ENCODE measurements around the gene SYCN. TPM values are rescaled to one million over a fixed set of nuclear protein-coding genes. Genes with fewer than 3 reads are reported as not detected.
"Not testable (repeated sequence)": the region's sequence is repeated elsewhere in the genome, so short reads cannot be mapped to it uniquely, and the experiment has no call there.

The SYCN gene
- polyA plus RNA-seq, 3 donors: not detected

DNA sequence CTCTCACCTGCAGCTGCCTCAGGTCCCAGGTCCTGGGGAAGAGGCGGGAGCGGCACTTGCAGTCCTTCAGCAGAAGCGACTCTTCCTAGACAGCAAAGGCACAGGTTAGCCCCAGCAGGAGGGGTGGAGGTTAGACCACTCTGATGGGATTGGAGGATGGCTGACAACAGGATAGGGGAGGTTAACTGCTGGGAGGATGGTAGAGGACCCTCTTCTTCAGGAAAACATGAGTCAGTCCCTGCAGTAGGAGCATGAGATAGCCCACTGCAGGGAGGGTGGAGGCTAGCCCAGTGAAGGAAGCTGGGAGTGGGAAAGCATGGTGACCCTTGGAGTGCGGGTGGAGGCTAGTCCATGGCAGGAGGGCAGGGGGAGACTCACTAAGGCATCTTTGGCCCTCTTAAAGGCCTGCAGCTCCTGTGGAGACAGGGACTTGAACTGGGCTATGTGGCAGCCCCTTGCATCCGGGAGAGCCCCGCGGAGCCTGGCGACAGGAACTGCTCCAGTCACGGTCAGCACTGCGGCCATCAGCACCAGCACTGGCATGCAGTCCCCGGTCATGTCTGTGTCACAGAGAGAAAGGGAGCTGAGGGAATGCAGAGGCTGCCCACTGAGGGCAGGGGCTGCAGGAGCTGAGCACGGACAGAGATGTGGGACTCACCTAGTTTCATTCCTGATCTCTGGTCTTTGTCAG is 40.5 kb upstream of the SYCN start, which contains the start of gene IFNL3:
Gene IFNL3 (minus strand): TSS at position 597 of the 691 bp plus-strand sequence. CDS start 39 bp downstream, at position 558.
- peaks cover 2 to 24% of the 10 kb centered on the region in 2 donors for H3K27me3 ChIP-seq (ENCODE audit: control insufficient read depth in 2 of 2, insufficient read depth in 2 of 2, low read length in 2 of 2)

GRCh38 chr19:39243741-39244140 is 39.7 kb upstream of the SYCN start:
- H3K9ac ChIP-seq (ENCODE audit: insufficient read depth, low read length, poor library complexity, severe bottlenecking); DNase-seq; H3K4me1 ChIP-seq (ENCODE audit: control insufficient read depth in 1 of 2, insufficient read depth in 2 of 2, low read length in 2 of 2); H3K36me3 ChIP-seq (replicated peaks in 1 of 2; ENCODE audit: control insufficient read depth in 1 of 2, insufficient read depth in 2 of 2, low read length in 2 of 2); H4K20me1 ChIP-seq (ENCODE audit: insufficient read depth, low read length); H3K9me3 ChIP-seq (replicated peaks in 1 of 2; ENCODE audit: control insufficient read depth in 1 of 2, insufficient read depth in 1 of 2, low read length in 2 of 2); H3K9me3 Mint-ChIP-seq; H3K4me3 ChIP-seq (replicated peaks in 1 of 3; ENCODE audit: low read depth in 2 of 3, low read length in 3 of 3); H3K79me2 ChIP-seq (ENCODE audit: insufficient read depth, low read length); H3K4me3 Mint-ChIP-seq; H3K4me1 Mint-ChIP-seq; H2AFZ ChIP-seq (ENCODE audit: insufficient read depth, low read depth, low read length, poor library complexity, severe bottlenecking); intact Hi-C loops (cut with micrococcal nuclease); H3K4me2 ChIP-seq (replicated peaks; ENCODE audit: extremely low read depth, low read length, poor library complexity, severe bottlenecking); H3K36me3 Mint-ChIP-seq; H3K27ac ChIP-seq (ENCODE audit: low read depth in 1 of 2, low read length in 2 of 2); H3K27ac Mint-ChIP-seq: not testable (repeated sequence)
- 94% methylated on average over 6 of the region's 13 CpGs for WGBS (ENCODE audit: insufficient coverage)
- peaks cover 2 to 19% of the 10 kb centered on the region in 2 donors for H3K27me3 ChIP-seq (ENCODE audit: control insufficient read depth in 2 of 2, insufficient read depth in 2 of 2, low read length in 2 of 2)
- H3K27me3 Mint-ChIP-seq (ENCODE audit: low read depth in 3 of 3): peaks cover 14 to 28% (median 20%) of the 10 kb centered on the region in 3 donors

More for the DNA sequence above, 40.5 kb upstream of the SYCN start, which contains the start of gene IFNL3:
- H3K27ac Mint-ChIP-seq; H3K79me2 ChIP-seq (ENCODE audit: insufficient read depth, low read length); intact Hi-C loops (cut with micrococcal nuclease); H3K4me1 ChIP-seq (ENCODE audit: control insufficient read depth in 1 of 2, insufficient read depth in 2 of 2, low read length in 2 of 2); H3K36me3 ChIP-seq (replicated peaks in 1 of 2; ENCODE audit: control insufficient read depth in 1 of 2, insufficient read depth in 2 of 2, low read length in 2 of 2); H3K27ac ChIP-seq (ENCODE audit: low read depth in 1 of 2, low read length in 2 of 2); H2AFZ ChIP-seq (ENCODE audit: insufficient read depth, low read depth, low read length, poor library complexity, severe bottlenecking); H4K20me1 ChIP-seq (ENCODE audit: insufficient read depth, low read length); H3K4me3 ChIP-seq (replicated peaks in 1 of 3; ENCODE audit: low read depth in 2 of 3, low read length in 3 of 3); H3K4me2 ChIP-seq (replicated peaks; ENCODE audit: extremely low read depth, low read length, poor library complexity, severe bottlenecking); H3K36me3 Mint-ChIP-seq; H3K9me3 Mint-ChIP-seq; H3K9me3 ChIP-seq (replicated peaks in 1 of 2; ENCODE audit: control insufficient read depth in 1 of 2, insufficient read depth in 1 of 2, low read length in 2 of 2); H3K4me3 Mint-ChIP-seq; H3K4me1 Mint-ChIP-seq; DNase-seq; H3K9ac ChIP-seq (ENCODE audit: insufficient read depth, low read length, poor library complexity, severe bottlenecking): not testable (repeated sequence)
- peaks cover 17 to 29% (median 24%) of the 10 kb centered on the region in 3 donors for H3K27me3 Mint-ChIP-seq (ENCODE audit: low read depth in 3 of 3)
- 96% methylated on average over 6 of the region's 12 CpGs for WGBS (ENCODE audit: insufficient coverage)

DNA sequence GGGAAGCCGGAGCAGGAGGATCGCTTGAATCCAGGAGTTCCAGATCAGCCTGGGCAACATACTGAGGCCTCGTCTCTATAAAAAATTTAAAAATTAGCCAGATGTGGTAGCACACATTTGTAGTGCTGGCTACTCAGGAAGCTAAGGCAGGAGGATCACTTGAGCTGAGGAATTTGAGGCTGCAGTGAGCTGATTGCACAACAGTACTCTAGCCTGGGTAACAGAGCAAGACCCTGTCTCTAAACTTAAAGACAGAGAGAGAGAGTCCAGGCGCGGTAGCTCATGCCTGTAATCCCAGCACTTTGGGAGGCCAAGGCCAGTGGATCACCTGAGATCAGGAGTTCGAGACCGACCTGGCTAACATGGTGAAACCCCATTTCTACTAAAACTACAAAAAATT is 36.4 kb upstream of the SYCN start:
- H3K4me1 Mint-ChIP-seq: peaks cover 5% of the 10 kb centered on the region
- no peak overlapping the region for H3K4me3 ChIP-seq (replicated peaks in 1 of 3; ENCODE audit: low read depth in 2 of 3, low read length in 3 of 3)
- no peaks in the 10 kb centered on the region for H3K36me3 Mint-ChIP-seq
- H3K4me1 ChIP-seq (ENCODE audit: control insufficient read depth in 1 of 2, insufficient read depth in 2 of 2, low read length in 2 of 2): no peaks in the 10 kb centered on the region
- WGBS (ENCODE audit: insufficient coverage): 95% methylated on average over 5 of the region's 7 CpGs
- no peaks in the 10 kb centered on the region for H3K27me3 ChIP-seq (ENCODE audit: control insufficient read depth in 2 of 2, insufficient read depth in 2 of 2, low read length in 2 of 2)
- TF ChIP-seq CTCF (IDR thresholded peaks at IDR 0.05): no peak
- H3K27me3 Mint-ChIP-seq (ENCODE audit: low read depth in 3 of 3): peaks cover 2 to 11% (median 7%) of the 10 kb centered on the region in 3 donors
- no peak overlapping the region for H2AFZ ChIP-seq (ENCODE audit: insufficient read depth, low read depth, low read length, poor library complexity, severe bottlenecking)
- no peak overlapping the region for H3K27ac Mint-ChIP-seq
- no peak for DNase-seq
- no peak overlapping the region for H3K4me2 ChIP-seq (replicated peaks; ENCODE audit: extremely low read depth, low read length, poor library complexity, severe bottlenecking)
- H3K9me3 ChIP-seq (replicated peaks in 1 of 2; ENCODE audit: control insufficient read depth in 1 of 2, insufficient read depth in 1 of 2, low read length in 2 of 2): no peaks in the 10 kb centered on the region
- H3K36me3 ChIP-seq (replicated peaks in 1 of 2; ENCODE audit: control insufficient read depth in 1 of 2, insufficient read depth in 2 of 2, low read length in 2 of 2): no peaks in the 10 kb centered on the region
- H3K27ac ChIP-seq (ENCODE audit: low read depth in 1 of 2, low read length in 2 of 2): no peak overlapping the region
- peaks cover 0 to 1% (median 0%) of the 10 kb centered on the region in 7 donors for H3K9me3 Mint-ChIP-seq
- H3K4me3 Mint-ChIP-seq: no peak overlapping the region
- H3K9ac ChIP-seq (ENCODE audit: insufficient read depth, low read length, poor library complexity, severe bottlenecking): no peak overlapping the region
- H3K79me2 ChIP-seq (ENCODE audit: insufficient read depth, low read length): no peaks in the 10 kb centered on the region
- no peaks in the 10 kb centered on the region for H4K20me1 ChIP-seq (ENCODE audit: insufficient read depth, low read length)
- intact Hi-C loops (cut with micrococcal nuclease): no loop called here
